GM20431 (cell line): ENCODE results near the gene SLC4A8.

ENCODE experiments used
- in situ Hi-C: fragments of 300-500 bp; cut with MseI, MboI; formaldehyde crosslinking; loops from one replicate; pipeline ENCODE4 v1.15.0; 2020; ENCODE audit warnings: low sequenced_read_pairs; ENCODE audit not compliant: unreplicated experiment

SLC4A8 gene

DNA sequence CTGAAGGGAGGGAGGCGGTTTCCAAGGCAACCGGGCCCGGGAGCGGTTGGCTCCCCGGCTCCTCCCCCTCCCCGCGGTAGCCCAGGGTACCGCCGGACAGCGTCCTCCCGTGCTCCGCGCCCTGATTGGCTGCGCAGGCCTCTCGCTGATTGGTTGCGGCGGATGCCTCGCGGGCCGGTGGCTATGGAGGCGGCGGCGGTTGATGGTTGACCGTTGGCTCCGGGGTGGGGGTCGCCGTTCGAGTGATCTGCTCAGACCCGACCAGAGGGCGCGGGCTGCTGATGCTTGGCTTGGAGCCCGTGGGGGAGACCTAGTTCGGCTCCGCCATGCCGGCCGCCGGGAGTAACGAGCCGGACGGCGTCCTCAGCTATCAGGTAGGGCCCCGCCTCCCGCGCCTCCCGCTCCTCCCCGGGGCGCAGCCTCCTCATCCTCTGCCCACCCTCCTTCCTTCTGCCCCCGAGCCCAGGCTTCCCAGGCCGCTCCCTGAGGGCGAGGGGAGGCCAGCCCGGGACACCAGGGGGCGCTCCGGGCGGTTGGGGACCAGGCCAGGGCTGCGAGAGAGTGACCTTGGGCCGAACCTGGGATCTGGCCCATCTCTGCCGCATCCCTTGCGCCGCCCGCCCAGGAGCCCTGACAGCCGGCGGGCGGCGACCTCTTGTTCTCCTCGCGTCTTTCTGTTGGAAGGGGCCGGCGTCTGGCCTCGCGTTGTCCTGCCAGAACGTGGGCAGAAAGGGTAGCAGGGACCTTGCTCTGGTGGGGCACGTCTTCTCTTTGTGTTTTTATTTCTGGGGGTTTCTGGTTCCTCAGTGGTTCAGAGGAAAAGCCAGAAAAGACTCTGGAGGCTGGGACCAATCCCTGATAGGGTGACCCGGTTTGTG is at the start of gene SLC4A8:
TSS of gene SLC4A8 (plus strand) at position 170 of the 878 bp plus-strand sequence. CDS start at position 327, 157 bp downstream.
- in situ Hi-C loops = loop anchor here (10.0 kb wide), 1 partner anchor 100 kb away; no protein-coding TSS in a partner anchor

GRCh38 chr12:51374856-51375255 is 49.8 kb upstream of the SLC4A8 start:
- in situ Hi-C loops = no loop called here

- in situ Hi-C loops = no loop called here
Measured at GRCh38 chr12:51377099-51377984, 47.3 kb upstream of the SLC4A8 start.

GRCh38 chr12:51378749-51379148 is 45.9 kb upstream of the SLC4A8 start:
- in situ Hi-C loops = no loop called here

DNA sequence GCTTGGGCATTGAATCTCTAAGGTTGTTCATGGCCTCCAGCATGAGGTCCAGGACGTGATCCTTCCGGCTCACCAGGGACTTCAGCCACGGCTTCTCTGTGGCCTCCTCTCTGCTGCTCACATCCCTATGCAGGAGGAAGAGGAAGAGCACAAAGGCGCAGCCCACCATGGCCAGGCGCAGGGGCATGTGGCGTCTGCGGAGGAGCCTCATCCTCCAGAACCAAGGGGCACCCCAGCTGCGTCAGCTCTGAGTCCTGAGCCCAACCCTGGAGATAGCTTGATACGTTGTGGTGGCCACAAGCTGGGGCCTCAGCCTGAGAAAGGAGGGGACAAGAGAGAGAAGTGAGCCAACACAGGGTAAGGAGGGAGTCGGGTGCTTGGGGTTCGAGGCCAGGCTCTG is 45.1 kb upstream of the SLC4A8 start:
- in situ Hi-C loops = no loop called here

DNA sequence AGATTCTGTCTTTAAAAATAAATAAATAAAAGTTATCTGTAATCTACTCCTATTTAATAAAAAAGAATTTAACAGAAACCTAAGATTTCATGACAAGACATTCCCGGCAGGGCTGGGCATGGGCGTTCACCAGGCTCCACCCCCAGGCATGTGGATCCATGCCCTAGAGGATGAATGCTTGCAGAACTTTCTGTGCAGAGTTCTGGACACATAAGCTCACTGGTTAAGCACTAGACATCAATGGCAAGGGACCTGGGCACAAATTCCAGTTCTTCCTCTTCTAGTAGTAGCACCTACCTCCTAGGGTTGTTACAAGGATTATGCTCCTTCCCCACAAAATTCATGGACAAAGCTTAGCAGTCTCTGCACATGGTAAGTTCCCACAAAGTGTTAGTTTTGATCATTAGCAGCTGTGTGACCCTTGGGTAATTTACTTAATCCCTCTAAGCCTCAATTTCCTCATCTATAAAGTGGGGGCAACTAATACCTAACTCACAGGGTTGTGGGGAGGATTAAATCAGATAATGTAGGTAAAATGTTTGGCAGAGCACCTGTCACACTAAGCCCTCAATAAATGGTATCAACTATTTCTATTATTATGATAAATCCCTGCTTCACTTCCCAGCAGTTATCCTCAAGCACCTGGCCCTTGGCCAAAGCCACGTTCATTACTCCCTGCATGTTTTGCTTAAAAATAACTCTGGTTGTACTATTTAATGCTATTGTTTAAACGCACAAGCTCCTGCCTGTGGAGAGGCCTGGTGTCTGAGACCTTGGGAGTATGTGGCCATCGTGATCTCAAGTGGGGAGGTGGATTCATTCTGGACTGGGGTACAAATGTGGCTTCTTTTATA is 43.2 kb upstream of the SLC4A8 start:
- in situ Hi-C loops = no loop called here

- in situ Hi-C loops = no loop called here
Measured at GRCh38 chr12:51382173-51382572, 42.5 kb upstream of the SLC4A8 start.

- in situ Hi-C loops = no loop called here
Measured at GRCh38 chr12:51383269-51383905, 41.2 kb upstream of the SLC4A8 start.

DNA sequence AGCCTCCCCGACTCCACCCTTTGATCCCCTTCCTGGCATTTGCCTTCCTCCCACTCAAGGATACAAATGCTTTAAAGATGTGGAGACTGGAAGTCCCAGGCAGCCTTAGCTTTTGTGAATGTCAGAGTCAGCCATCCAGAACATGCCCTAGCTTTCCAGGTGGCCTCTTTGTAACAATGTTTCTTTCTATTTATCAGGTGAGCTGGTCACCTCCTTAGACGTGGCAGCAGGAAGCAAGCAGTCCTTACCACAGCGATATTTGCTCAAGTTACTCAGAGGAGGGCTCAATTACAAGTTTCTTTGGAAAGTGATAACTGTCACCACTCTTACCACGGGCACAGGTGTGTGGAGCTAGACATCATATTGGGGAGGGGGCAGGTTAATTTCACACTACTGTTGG is 38.3 kb upstream of the SLC4A8 start:
- in situ Hi-C loops = no loop called here

DNA sequence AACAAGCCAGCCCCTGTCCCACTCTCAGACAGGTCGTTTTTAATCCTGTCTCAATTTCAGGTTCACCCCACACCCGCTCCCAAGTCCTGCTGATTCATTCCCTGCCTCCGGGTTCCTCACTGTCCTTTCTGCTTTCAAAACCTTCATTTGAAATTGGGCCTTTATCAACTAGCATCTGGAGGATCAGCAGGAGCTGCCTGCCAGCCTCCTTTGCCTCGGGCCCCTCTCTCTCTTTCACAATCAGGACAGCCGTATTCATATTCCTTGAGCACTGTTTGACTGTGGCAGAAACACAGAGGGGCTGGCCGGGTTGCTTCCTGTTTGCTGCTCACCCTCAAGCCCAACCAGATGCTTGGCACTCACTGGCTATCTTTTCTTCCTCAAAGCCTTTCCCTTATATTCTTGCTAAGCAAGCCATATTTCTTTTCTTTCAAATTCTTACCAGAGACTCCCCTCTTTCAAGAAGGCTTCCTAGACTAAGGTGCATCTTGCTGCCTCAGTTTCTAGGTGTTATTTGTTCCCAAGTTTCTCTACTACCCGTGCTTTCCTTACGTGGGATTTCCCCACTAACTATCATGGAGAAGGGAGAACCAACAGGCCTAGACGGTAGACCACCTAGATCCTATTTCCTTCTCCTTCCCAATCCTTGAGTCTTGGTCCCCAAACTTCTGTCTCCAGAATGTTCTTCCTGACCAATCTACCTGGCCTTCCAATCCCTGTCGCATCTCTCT is 36.4 kb upstream of the SLC4A8 start:
- in situ Hi-C loops = no loop called here

DNA sequence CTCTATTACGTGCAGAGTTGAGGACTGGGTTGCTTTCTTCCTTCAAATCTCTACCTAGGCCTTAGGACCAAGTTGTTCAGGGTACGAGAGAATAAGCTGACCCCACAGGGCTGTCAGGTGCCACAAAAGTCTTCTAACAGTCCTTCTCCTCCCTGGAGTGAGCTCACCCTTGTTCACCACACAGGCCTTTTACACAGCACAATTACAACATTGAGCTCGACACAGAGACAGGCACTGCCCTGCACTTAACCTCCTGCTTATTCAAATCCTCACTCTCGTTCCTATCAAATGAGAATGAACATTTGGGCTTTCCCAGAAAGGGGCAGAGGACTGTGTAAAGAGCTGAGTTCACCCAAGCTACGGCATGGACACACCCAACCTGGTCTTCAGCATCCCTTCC is 35.8 kb upstream of the SLC4A8 start:
- in situ Hi-C loops = no loop called here

DNA sequence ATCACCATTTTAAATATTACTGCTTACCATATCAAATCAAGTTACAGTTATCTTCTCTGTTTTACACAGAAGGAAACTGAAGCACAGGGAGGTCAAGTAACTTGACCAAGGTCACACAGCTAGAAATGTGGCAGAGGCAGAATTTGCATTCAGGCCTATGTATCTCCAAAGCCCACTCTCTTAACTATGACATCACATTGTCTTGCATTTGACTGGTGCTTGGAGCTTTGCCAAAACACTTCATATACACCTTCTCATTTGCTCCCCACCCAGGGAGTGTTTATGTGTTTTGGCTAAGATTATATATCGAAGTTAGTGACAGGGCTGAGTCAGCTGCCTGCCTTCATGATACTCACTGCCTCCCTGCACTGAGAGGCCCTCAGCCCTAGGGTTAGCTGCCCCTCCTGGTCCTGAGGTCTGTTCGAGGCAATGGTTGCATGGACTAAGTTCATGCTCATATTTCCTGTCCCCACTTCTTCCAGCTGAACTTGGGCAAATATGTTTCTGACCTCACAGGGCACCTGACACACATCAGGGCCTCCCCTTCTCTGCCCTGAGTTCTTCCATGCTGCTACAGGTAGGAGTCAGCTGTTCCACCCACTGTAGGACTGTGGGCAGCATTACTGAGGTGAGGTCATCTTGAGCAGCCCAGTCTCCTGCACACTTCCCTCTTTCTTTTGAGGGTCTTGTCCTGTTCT is 35.2 kb upstream of the SLC4A8 start:
- in situ Hi-C loops = no loop called here

DNA sequence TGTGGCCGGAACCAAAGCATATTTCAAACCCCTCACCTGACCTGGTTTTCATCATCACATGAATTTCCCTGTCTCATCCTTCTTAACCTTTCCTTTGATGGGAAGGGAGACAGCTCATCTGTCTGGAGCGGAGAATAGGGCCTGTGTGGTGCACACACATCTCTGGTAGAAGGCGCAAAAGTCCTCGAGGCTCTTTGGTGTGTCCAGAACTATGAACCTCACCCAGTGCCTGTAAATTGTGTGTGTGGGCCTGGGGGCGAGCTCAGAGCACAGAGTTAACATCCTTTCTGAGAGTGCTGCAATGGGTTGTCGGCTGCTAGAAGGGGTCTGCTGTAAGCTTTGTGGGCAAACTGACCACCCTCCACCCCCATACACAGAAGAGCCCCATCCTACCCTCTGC is 34.2 kb upstream of the SLC4A8 start:
- in situ Hi-C loops = no loop called here

GRCh38 chr12:51390891-51391282 is 33.7 kb upstream of the SLC4A8 start:
- in situ Hi-C loops = no loop called here

DNA sequence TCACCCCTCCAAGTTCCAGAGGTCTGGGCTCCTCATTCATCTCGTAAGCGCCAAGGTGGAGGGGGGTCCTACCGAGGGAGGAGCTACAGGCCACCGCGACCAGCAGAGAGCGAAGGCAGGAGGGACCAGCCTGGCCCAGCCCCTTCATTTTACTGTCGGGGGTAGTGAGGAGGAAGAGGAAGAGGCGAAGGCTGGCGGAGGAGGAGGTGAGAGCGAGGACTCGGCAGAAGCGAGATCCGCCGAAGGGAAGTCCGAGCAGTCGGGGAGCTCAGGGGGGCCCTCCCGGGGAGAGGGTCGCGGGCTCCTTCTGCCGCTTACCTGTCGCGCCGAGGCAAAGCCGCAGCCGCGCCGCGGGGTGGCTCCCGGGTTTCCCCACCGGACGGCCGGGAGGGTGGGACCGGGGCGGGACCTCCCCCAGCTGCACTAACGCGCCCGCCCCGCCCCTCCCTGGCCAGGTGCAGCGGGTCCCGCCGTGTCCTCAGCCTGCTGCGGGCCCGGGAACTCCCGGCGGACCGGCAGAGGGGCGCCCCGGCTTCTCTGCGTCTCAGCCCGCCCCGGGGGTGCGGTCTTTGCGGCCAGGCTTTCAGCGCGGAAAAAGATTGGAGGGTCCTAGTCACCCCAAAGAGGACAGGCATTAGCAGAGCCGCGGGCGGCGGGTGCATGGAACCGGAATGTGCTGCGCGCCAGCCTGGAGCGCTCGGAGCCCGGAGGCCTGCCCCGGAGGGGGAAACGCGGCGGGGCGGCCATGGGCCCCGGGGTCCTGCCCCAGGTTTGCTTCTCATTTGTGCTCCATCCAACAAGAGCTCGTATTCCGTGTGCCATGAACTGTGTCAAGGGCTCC is 33.1 kb upstream of the SLC4A8 start, which contains the start of gene GALNT6:
TSS of gene GALNT6 (minus strand) at position 124 of the 841 bp plus-strand sequence. CDS start 11,625 bp downstream, outside the sequence.
- in situ Hi-C loops = no loop called here

GRCh38 chr12:51392556-51393237 is 31.9 kb upstream of the SLC4A8 start:
- in situ Hi-C loops = no loop called here
